Transverse colon (tissue), 3 donors: ENCODE measurements around the gene SIRT5.

Source experiments
- CTCF ChIP-seq, 5 experiments: fragments of 200-600 bp in 3 of 5; fragments of 450-650 bp in 2 of 5; sonication (generic) in 3 of 5; IDR thresholded peaks; 1 replicate in 2 of 5; 2 replicates in 3 of 5; pipeline ENCODE4 v1.5.1; 2016 to 2017; ENCODE audit warnings: antibody characterized with exemption in 5 of 5, inconsistent platforms in 3 of 5, mild to moderate bottlenecking in 2 of 5, moderate library complexity in 1 of 5
- EP300 ChIP-seq: sonication (generic); formaldehyde crosslinking; IDR thresholded peaks from one replicate; pipeline ENCODE4 v1.6.1; 2017; ENCODE audit warnings: antibody characterized with exemption, low read depth
- POLR2A ChIP-seq: fragments of 450-650 bp; IDR thresholded peaks from one replicate; pipeline ENCODE4 v1.6.1; 2016; ENCODE audit warnings: antibody characterized with exemption, mild to moderate bottlenecking, moderate library complexity

GRCh38 chr6:13653296-13653695 lies 78.9 kb downstream of the SIRT5 start:
- TF ChIP-seq POLR2A (no peak), CTCF (IDR thresholded peaks at IDR 0.05) (no peak), EP300 (no peak)
